D721Med (cell line): ENCODE data around the gene NAV2.

Experiments used
- DNase-seq: peaks from one replicate; pipeline ENCODE4 v3.0.0; 2011; ENCODE audit warnings: low spot score; ENCODE audit not compliant: insufficient read length
- FAIRE-seq: peaks from 2 replicates; lab custom pipeline; 2011; peaks lifted over from hg19 to GRCh38; lab: Jason Lieb, UNC
- TF ChIP-seq, protein P1 (sequence below): IDR thresholded peaks from 2 replicates; pipeline ENCODE4 v1.5.1; 2012; ENCODE audit warnings: mild to moderate bottlenecking, control low read depth; ENCODE audit not compliant: insufficient read depth; ENCODE audit errors: missing control alignments

The NAV2 gene

DNA sequence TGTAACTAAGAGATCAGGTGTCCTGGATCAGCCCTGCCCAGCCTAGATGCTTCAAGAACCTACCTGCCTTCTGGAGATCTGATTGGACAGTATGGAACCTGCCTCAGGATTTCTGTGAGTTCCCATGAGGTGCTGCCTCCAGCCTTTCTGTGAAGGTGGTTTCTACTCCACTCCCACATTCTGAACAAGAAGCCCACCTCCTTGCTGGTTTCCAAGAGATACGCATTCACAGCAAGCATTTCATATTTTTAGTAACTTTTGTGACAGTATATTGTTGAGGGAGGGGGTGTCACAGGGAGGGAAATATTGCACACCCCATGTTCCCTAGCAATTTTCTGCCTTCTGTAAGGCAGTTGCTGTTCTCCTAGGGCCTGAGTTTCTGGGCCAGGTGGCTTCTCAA is 204.4 kb downstream of the NAV2 start:
- TF ChIP-seq, protein P1, sequence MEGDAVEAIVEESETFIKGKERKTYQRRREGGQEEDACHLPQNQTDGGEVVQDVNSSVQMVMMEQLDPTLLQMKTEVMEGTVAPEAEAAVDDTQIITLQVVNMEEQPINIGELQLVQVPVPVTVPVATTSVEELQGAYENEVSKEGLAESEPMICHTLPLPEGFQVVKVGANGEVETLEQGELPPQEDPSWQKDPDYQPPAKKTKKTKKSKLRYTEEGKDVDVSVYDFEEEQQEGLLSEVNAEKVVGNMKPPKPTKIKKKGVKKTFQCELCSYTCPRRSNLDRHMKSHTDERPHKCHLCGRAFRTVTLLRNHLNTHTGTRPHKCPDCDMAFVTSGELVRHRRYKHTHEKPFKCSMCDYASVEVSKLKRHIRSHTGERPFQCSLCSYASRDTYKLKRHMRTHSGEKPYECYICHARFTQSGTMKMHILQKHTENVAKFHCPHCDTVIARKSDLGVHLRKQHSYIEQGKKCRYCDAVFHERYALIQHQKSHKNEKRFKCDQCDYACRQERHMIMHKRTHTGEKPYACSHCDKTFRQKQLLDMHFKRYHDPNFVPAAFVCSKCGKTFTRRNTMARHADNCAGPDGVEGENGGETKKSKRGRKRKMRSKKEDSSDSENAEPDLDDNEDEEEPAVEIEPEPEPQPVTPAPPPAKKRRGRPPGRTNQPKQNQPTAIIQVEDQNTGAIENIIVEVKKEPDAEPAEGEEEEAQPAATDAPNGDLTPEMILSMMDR: no peak
- DNase-seq (no peak), FAIRE-seq (no peak)

GRCh38 chr11:19918302-19919049 is 205.8 kb downstream of the NAV2 start:
- FAIRE-seq (no peak), DNase-seq (no peak)
- TF ChIP-seq, protein P1: no peak

GRCh38 chr11:19919050-19919561 is 206.5 kb downstream of the NAV2 start:
- no peak for DNase-seq
- TF ChIP-seq, protein P1: no peak
- no peak for FAIRE-seq

GRCh38 chr11:19920982-19921381 is 208.3 kb downstream of the NAV2 start:
- DNase-seq (no peak), FAIRE-seq (no peak)
- TF ChIP-seq, protein P1: no peak

- FAIRE-seq: no peak
Measured at GRCh38 chr11:19921976-19922688, 209.5 kb downstream of the NAV2 start.

GRCh38 chr11:19922689-19923035 is 210.0 kb downstream of the NAV2 start:
- no peak for FAIRE-seq
- TF ChIP-seq, protein P1: no peak
- DNase-seq: no peak

More at GRCh38 chr11:19921976-19922688, 209.5 kb downstream of the NAV2 start:
- TF ChIP-seq, protein P1: no peak
- no peak for DNase-seq

GRCh38 chr11:19923626-19924025 is 211.0 kb downstream of the NAV2 start:
- TF ChIP-seq, protein P1: no peak
- FAIRE-seq (no peak), DNase-seq (no peak)
